GM18951 (cell line): ENCODE results near the gene PRPF18.

Source experiments
- POLR2A ChIP-seq: IDR thresholded peaks from 4 replicates; pipeline ENCODE4 v1.6.1; 2011; ENCODE audit warnings: mild to moderate bottlenecking; ENCODE audit not compliant: insufficient read length, insufficient read depth; ENCODE audit errors: extremely low read depth
- in situ Hi-C: fragments of 300-500 bp; cut with MboI; formaldehyde crosslinking; loops from one replicate; pipeline ENCODE4 v1.12.0; 2022; ENCODE audit warnings: low sequenced_read_pairs, mixed read lengths, inconsistent platforms; ENCODE audit not compliant: unreplicated experiment

PRPF18 gene

DNA sequence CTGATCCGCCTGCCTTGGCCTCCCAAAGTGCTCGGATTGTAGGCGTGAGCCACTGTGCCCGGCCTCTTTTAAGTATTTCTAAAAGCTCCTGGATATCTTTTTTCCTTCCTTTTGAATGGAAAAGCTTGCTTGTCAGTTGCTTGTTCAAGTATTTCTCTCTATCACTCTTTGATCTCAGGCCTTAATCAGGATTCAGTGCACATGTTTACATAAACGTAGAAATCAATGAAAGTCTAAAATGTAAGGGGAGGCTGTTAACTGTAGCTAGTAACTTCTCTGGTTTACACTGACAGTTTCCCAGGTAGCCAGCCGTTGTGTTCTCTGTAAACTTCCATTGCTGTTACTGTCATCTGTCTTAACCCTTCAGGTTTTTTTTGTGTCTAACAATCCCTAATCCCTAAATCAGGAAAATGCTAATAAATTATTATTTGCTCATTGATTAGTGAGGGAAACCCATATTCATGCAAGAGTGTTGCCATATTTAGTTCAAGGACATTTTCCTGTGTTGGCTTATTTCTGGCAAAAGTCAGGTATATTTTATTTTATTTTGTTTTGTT, 1.5 kb upstream of the PRPF18 start:
- TF ChIP-seq POLR2A: no peak
- in situ Hi-C loops: no loop called here

DNA sequence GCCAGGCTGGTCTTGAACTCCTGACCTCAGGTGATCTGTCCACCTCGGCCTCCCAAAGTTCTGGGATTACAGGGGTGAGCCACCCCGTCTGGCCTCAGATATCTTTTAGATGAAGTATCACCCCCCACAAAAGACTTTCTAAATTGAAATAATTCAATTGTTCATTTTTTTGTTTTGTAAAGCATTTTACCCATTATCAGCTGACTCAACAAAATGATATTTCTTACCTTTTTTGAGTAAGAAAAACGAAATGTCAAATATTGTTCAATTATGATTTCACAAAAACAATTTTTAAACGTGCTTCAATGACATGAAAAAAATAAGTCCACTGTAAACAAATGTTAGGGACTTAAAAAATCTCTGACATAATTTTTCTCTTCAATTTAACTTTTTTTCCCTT, 822 bp upstream of the PRPF18 start:
- in situ Hi-C loops: no loop called here
- no peak for TF ChIP-seq POLR2A

- in situ Hi-C loops: no loop called here
- no peak for TF ChIP-seq POLR2A
Observed at GRCh38 chr10:13587391-13587790, 626 bp downstream of the PRPF18 start.

GRCh38 chr10:13589316-13589715, 2.6 kb downstream of the PRPF18 start:
- no peak for TF ChIP-seq POLR2A
- in situ Hi-C loops: no loop called here

DNA sequence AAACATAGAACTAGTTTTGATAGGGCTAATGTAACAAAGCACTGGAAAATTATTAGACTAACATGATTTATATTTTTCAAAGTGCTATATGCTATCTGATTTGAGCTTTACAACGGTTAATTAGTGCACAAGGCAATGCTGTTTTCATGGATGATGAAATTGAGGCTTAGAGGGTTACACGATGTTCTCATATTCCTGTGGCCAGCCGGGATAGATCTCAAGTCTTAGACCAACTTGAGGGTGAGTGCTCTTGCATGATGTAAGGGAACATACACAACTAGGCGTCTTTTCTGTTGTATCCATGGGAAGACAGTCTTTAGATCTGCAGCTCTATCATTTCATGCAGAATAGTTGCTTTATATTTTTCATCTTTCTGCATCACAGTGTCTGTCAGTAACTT, 4.1 kb downstream of the PRPF18 start:
- TF ChIP-seq POLR2A: no peak
- in situ Hi-C loops: no loop called here

- in situ Hi-C loops: no loop called here
Observed at GRCh38 chr10:13592306-13592705, 5.5 kb downstream of the PRPF18 start.

DNA sequence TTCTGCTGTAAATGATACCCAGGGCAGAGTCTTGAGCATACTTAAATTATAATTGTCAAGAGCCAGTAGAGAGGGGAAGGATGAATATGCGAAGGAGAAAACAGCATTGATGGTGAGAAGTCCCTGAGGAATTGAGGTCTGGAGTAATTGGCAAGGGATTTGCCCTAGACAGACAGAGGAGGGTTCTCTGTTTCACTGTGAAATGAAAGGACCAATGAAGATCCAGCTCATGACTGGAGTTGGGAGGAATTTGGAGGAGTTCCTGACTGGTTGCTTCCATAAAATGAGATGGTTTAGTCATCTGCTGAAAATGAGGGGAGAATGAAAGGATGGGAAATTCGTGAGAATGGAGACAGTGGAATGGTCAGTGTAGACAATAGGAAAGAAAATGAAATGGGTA, 6.8 kb downstream of the PRPF18 start:
- TF ChIP-seq POLR2A: no peak
- in situ Hi-C loops: no loop called here

More at GRCh38 chr10:13592306-13592705, 5.5 kb downstream of the PRPF18 start:
- no peak for TF ChIP-seq POLR2A

GRCh38 chr10:13594641-13595040, 7.9 kb downstream of the PRPF18 start:
- in situ Hi-C loops: no loop called here
- no peak for TF ChIP-seq POLR2A

- TF ChIP-seq POLR2A: no peak
- in situ Hi-C loops: no loop called here
Observed at GRCh38 chr10:13597909-13598308, 11.1 kb downstream of the PRPF18 start.

GRCh38 chr10:13604357-13605040, 17.7 kb downstream of the PRPF18 start:
- no peak for TF ChIP-seq POLR2A
- in situ Hi-C loops: no loop called here

DNA sequence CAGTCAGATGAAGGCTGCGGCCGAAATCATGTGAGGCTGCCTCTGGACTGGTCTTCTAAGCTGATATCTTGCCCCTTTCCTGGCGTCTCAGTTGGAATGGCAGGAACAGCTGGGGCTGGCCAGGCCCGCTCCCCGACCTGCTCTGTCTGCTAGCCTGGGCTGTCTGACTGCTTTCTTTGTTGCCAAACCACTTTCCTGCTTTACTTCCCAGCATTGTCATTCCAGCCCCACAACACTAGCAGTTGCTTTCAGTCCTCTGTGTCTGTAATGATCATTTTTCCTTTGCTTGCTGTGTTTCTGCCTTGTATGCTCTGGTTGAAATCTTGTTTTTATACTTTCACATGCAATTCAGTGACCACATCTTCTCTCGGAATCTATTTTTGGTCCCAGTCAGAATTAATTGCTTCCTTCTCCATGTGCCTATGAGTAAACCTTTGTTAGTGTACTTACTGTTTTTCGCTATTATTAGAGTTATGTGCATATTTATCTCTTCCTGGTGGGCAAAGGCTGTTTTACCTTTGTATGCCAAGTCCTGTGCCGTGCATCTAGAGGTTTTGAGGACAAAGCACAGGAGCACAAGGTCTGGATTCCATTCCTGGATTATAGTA, 21.6 kb downstream of the PRPF18 start:
- TF ChIP-seq POLR2A: no peak
- in situ Hi-C loops: no loop called here

DNA sequence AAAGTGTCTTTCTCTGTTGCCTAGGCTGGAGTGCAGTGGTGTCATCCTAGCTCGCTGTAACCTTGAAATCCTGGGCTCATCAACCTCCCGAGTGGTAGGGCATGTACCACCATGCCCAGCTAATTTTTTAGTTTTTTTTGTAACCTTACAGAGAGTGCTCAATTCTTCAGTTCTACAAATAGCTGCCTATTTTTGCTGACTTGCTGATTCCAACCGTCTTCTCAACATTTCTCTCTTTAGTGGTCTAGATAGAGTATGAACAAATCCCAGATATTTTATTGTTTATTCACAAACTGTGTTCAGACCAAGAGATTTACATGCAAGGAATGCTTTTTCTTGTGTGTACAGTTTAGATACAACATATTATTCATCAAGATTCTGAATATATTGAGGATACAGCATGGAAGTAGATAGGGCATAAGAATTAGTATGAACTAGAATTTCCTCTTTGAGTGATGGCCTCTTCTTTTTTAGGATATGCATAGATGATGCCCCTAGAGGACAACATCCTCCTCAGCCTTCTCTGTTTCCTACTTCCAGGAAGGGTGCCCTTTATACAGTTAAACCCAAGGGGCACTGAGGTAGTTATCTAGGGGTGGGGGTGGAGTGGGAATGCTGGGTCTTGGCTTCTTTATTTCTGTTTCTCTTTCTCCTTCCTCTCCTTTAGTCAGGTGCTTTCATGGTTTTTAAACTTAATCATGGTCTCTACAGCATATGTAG, 26.0 kb downstream of the PRPF18 start:
- in situ Hi-C loops: no loop called here
- TF ChIP-seq POLR2A: no peak

DNA sequence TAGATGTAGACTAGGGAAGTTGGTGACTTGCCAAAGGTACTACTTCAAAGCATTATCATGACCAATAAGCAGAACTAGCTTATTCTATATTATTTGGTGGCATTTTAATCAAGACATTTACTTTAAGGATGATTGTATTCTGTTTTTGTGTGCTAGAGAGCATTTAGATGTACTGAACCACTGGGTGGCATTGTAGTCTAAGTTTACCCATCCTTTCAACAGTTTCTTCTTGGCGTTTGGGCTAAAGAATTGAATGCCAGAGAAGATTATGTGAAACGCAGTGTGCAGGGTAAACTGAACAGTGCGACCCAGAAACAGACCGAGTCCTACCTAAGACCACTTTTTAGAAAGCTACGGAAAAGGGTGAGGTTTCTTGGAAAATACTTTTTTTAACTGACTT, 26.8 kb downstream of the PRPF18 start:
- no peak for TF ChIP-seq POLR2A
- in situ Hi-C loops: no loop called here
